Upper lobe of left lung (tissue), 4 donors: ENCODE measurements around the gene DNAJB6.

Experiments used
- POLR2A ChIP-seq, 4 donors: fragments of 450-650 bp; IDR thresholded peaks; one replicate each; pipeline ENCODE4 v1.5.1; 2016 to 2017; ENCODE audit warnings: antibody characterized with exemption in 4 of 4, mild to moderate bottlenecking in 2 of 4
- POLR2AphosphoS5 ChIP-seq, 2 donors: sonication (generic); formaldehyde crosslinking; IDR thresholded peaks; one replicate each; pipeline ENCODE4 v1.5.1; 2017; ENCODE audit warnings: antibody characterized with exemption in 2 of 2
- TF ChIP-seq, protein P1 (sequence below), 6 experiments: fragments of 450-650 bp in 4 of 6; fragments of 200-600 bp in 2 of 6; sonication (generic) in 2 of 6; IDR thresholded peaks; one replicate each; pipeline ENCODE4 v1.5.1; 2016 to 2019; ENCODE audit warnings: antibody characterized with exemption in 6 of 6

DNA sequence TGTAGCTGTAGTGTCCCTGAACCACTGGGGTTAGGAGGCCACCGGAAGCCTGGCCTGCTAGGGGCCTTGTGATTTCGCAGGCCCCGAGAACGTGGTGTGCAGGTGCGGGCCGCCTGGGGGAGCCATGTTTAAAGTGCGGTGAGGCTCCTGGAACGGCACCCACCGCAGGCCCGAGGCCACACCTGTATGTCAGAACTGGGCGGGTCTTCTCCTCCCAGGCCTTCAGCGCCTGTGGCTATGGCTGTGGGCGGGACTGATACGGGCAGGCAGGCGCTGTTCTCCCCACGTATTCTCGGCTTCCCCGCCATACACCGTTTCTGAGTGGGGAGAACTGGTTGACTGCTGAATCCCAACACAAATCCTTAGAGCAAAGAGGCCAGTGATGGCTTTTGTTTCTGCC, 74.8 kb downstream of the DNAJB6 start:
- no peak for TF ChIP-seq POLR2AphosphoS5 (IDR thresholded peaks at IDR 0.05)
- TF ChIP-seq, protein P1, sequence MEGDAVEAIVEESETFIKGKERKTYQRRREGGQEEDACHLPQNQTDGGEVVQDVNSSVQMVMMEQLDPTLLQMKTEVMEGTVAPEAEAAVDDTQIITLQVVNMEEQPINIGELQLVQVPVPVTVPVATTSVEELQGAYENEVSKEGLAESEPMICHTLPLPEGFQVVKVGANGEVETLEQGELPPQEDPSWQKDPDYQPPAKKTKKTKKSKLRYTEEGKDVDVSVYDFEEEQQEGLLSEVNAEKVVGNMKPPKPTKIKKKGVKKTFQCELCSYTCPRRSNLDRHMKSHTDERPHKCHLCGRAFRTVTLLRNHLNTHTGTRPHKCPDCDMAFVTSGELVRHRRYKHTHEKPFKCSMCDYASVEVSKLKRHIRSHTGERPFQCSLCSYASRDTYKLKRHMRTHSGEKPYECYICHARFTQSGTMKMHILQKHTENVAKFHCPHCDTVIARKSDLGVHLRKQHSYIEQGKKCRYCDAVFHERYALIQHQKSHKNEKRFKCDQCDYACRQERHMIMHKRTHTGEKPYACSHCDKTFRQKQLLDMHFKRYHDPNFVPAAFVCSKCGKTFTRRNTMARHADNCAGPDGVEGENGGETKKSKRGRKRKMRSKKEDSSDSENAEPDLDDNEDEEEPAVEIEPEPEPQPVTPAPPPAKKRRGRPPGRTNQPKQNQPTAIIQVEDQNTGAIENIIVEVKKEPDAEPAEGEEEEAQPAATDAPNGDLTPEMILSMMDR (IDR thresholded peaks at IDR 0.05) = no peak
- TF ChIP-seq POLR2A (IDR thresholded peaks at IDR 0.05) = no peak
